ENCODE results near the gene SLC39A11. TPM values are rescaled to one million over a fixed set of nuclear protein-coding genes. Genes with fewer than 3 reads are reported as not detected.
A peak's percentile ranks its signal among the peaks of the same experiment; 100 is the strongest.

The SLC39A11 gene
- total RNA-seq, 6 donors from 2014 or later = 16.3 to 57.6 (median 29.5) TPM

DNA sequence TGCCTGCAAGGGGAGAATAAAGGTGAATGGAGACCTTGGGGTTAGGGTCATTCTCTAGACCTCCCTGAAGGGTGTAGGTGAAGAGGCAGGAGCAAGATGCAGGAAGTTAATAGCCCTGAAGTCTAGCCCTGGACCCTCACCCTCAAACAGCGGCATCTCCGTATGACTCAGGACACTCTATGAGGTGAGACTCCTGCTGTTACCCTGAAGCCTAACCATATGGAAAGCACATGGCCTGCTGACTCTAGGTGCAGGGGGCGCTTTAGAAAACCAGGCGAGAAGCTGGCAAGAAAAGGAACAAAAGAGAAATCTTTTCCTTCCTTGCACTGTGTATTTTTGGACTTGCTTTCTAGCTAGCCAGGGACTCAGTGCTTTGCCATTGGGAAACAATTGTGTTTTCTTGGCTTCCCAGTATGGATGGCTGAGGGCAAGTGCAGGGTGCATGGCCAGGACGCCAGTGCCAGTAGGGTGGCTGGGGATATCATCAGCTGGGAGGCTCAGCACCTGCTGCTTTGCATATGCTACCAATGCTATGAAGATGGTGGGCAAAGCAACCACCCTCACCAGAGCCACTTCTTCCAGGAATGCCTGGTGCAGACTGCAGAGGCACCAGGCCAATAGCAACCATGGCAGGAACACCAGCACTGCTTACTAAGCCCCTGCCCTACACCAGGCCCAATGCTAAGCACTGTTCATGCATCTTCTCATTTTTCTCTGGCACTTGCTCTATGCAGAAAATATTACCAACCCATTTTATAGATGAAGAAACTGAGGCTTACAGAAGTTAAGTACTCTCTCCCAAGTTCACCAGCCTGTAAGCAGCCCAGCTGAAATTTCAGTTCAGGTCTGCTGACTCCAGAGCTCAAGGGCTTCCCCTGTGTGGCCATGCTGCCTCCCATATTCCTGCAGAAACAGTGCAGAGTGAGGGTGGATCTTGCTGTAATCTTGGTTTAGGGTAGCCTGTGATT is 425.1 kb downstream of the SLC39A11 start:
- H3K27ac ChIP-seq = no peak overlapping the region
- TF ChIP-seq POLR2A (IDR thresholded peaks at IDR 0.05) (no peak), EP300 (IDR thresholded peaks at IDR 0.05) (no peak), POLR2AphosphoS5 (IDR thresholded peaks at IDR 0.05) (no peak)
- TF ChIP-seq, protein P1, sequence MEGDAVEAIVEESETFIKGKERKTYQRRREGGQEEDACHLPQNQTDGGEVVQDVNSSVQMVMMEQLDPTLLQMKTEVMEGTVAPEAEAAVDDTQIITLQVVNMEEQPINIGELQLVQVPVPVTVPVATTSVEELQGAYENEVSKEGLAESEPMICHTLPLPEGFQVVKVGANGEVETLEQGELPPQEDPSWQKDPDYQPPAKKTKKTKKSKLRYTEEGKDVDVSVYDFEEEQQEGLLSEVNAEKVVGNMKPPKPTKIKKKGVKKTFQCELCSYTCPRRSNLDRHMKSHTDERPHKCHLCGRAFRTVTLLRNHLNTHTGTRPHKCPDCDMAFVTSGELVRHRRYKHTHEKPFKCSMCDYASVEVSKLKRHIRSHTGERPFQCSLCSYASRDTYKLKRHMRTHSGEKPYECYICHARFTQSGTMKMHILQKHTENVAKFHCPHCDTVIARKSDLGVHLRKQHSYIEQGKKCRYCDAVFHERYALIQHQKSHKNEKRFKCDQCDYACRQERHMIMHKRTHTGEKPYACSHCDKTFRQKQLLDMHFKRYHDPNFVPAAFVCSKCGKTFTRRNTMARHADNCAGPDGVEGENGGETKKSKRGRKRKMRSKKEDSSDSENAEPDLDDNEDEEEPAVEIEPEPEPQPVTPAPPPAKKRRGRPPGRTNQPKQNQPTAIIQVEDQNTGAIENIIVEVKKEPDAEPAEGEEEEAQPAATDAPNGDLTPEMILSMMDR (IDR thresholded peaks at IDR 0.05) = no peak
- whole genome bisulfite sequencing, 2 donors = 91 to 92% methylated on average over 5 of the region's 5 CpGs
- no peaks in the 10 kb centered on the region for H3K36me3 ChIP-seq
- no peaks in the 10 kb centered on the region for H3K27me3 ChIP-seq
- H3K9me3 ChIP-seq = no peaks in the 10 kb centered on the region
- ATAC-seq (ENCODE audit: low FRiP score in 2 of 2) (peak in 1 of 2 donors; percentile 34), DNase-seq (no peak)
- H3K4me3 ChIP-seq = no peak overlapping the region
- no peaks in the 10 kb centered on the region for H3K4me1 ChIP-seq

DNA sequence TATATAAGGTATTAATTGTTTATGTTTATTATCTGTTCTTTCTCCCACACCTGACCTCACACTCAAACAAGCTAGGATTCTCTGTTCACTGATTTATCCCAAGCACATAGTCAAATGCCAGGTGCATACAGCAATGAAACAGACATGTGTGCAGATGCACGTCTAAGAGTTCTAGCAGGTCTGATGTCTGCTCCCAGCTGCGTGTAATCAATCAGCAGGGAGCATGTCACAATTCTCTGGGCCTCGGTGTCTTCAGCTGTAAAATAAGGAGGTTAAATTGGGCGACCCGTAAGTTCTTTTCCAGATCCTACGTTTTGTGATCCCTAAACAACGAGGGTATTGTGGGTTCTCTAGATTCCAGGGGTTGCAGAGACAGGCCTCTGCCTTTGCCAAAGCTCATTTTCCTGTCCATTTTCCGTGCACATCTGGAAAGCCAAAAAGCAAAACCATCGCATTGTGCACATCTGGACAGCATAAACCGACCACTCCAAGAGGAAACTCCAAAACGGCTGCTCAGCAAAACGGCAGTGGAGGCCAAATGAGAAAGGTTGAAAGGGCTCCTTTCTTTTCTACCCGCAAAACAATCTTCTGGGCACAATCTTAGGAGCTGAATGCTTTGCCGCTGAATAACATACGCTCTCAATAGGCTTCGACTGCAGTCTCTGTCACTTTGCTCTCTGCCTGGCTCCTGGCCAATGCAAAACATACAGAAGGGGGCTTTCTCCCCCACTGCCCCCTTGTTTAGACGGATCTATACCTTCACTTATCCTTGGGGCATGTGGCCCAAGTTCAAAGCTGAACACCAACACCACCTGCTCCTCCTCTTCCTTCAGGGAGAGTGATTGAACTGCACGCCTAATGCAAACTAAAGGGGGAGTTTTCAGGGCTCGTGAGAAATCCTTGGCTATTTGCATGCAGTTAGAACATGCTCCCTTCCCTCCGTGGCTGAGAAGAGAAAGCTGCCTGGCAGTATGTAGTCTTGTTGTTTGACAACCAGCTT is 426.3 kb downstream of the SLC39A11 start:
- ATAC-seq (ENCODE audit: low FRiP score in 2 of 2) = no peak
- Histone ChIP-seq H3K36me3 (no peaks in the 10 kb centered on the region), H3K27me3 (no peaks in the 10 kb centered on the region), H3K4me1 (no peaks in the 10 kb centered on the region), H3K4me3 (no peak overlapping the region), H3K9me3 (no peaks in the 10 kb centered on the region), H3K27ac (no peak overlapping the region)
- 73 to 75% methylated on average over 20 of the region's 20 CpGs for WGBS, 2 donors
- DNase-seq = no peak
- TF ChIP-seq POLR2A (IDR thresholded peaks at IDR 0.05) (no peak), EP300 (IDR thresholded peaks at IDR 0.05) (no peak), POLR2AphosphoS5 (IDR thresholded peaks at IDR 0.05) (no peak)
- TF ChIP-seq, protein P1 (IDR thresholded peaks at IDR 0.05) = no peak

DNA sequence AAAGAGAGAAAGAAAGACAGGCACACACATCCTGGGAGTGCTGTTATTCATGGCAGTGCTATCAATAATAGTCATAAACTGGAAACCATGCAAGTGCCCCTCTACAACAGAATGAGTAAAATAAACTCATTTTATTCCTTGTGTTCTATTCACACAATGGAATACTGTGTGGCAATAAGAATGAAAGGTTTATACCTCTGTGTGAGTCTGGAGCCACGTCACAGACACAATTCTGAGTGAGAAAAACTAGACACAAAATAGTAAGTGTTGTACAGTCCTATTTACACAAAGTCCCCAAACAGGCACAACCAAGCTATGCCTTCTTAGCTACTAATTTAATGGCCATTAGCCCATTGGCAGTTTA is 429.7 kb downstream of the SLC39A11 start:
- DNase-seq (no peak), ATAC-seq (ENCODE audit: low FRiP score in 2 of 2) (no peak)
- WGBS, 2 donors = 86 to 89% methylated on average over 1 of the region's 1 CpG
- Histone ChIP-seq H3K36me3 (no peaks in the 10 kb centered on the region), H3K27me3 (no peaks in the 10 kb centered on the region), H3K4me1 (no peaks in the 10 kb centered on the region), H3K9me3 (no peaks in the 10 kb centered on the region), H3K4me3 (no peak overlapping the region), H3K27ac (no peak overlapping the region)
- TF ChIP-seq EP300 (IDR thresholded peaks at IDR 0.05) = no peak

DNA sequence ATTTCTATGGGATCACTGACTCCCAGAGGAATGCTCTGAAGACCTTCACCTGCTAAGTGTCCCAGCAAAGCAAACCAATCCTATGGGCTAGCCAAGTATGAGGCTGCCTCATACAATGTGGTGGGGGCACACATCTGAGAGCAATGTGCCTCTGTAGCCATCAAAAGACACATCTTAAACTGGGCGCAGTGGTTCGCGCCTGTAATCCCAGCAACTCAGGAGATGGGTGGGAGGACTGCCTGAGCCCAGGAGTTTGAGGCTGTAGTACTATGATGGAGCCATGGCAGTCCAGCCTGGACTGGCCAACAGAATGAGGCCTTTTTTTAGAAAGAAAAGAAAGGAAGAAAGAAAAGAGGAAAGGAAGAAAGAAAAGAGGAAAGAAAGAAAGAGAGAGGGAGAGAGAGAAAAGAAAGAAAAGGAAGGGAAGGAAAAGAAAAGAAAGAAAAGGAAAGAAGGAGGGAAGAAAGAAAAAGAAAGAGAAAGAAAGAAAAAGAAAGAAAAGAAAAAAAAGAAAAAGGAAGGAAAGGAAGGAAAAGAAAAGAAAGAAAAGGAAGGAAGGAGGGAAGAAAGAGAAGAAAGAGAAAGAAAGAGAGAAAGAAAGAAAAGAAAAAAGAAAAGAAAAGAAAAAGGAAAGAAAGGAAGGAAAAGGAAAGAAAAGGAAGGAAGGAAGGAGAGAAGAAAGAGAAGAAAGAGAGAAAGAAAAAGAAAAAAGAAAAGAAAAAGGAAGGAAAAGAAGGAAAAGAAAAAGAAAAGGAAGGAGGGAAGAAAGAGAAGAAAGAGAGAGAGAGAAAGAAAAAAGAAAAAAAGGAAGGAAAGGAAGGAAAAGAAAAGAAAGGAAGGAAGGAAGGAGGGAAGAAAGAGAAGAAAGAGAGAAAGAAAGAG is 430.3 kb downstream of the SLC39A11 start:
- Histone ChIP-seq H3K4me1 (no peaks in the 10 kb centered on the region), H3K36me3 (no peaks in the 10 kb centered on the region), H3K27me3 (no peaks in the 10 kb centered on the region), H3K27ac (no peak overlapping the region), H3K4me3 (no peak overlapping the region), H3K9me3 (no peaks in the 10 kb centered on the region)
- ATAC-seq (ENCODE audit: low FRiP score in 2 of 2) = no peak
- TF ChIP-seq, protein P1 (IDR thresholded peaks at IDR 0.05) = no peak
- TF ChIP-seq EP300 (IDR thresholded peaks at IDR 0.05) (no peak), POLR2AphosphoS5 (IDR thresholded peaks at IDR 0.05) (no peak), POLR2A (IDR thresholded peaks at IDR 0.05) (no peak)
- WGBS, 2 donors = 83 to 98% methylated on average over 3 of the region's 3 CpGs
- no peak for DNase-seq

All from upper lobe of left lung (tissue), 6 donors.